HG02870 (cell line): ENCODE measurements around the gene SSX2IP.

Experiments
- ATAC-seq: cut with Tn5 transposase; IDR thresholded peaks from one replicate; pipeline ENCODE4 v1.9.1; 2021; ENCODE audit warnings: mild to moderate bottlenecking, moderate library complexity; ENCODE audit not compliant: unreplicated experiment

SSX2IP gene

DNA sequence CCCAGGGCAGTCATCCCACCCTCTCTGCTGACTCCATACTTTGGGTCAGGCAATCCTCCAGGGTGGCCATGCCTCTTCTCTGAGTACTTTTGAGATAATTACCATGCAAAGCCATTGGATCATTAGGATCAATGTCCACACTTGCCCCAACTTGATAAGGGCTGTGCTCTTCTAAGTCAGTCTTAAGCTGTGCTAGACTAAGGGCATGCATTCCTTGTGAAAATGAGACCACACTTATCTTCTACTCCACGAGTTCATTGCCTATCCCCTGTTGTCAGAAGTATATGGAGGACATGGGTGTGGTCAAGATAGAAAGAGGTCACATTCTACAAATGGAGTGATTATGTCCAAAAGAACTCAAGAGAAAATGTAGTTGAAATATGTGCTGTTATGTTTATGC lies 18.9 kb upstream of the SSX2IP start:
- ATAC-seq = no peak

DNA sequence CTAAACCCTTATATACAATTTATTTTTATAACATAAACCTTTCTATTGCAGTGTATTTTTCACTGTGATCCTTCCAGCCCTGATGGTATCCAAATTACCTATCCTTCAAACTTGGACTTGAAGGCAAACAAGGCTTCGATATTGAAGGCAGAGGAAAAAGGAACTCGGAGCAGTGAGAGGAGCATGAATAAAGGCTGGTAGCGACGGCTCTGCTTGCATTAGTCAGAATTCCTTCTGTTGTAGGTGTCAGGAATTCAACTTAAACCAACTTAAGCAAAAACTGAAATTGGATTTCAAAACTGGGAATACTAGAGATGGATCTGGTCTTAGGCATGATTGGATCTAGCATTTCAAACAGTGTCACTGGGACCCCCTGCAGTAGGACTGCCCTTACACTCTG lies 17.8 kb upstream of the SSX2IP start:
- ATAC-seq = no peak

DNA sequence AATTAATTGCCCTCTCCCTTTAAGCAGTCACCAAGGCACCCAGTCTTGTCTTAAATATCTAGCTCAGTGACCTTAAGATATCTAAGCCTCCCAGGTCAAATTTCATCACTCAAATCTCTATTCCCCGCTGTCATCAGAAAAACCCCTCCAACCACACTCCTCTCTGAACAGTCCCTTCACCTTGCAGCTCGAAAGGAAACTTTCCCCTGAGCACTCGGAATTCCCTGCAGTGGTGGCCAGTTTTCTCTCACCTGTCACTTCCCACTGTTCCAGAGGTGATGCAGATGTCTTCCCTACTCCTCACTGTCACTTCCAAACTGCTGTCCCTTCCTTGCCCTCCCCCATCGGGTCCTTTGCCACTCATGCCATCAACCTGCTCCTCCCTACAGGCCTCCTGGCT lies 15.3 kb upstream of the SSX2IP start:
- no peak for ATAC-seq

DNA sequence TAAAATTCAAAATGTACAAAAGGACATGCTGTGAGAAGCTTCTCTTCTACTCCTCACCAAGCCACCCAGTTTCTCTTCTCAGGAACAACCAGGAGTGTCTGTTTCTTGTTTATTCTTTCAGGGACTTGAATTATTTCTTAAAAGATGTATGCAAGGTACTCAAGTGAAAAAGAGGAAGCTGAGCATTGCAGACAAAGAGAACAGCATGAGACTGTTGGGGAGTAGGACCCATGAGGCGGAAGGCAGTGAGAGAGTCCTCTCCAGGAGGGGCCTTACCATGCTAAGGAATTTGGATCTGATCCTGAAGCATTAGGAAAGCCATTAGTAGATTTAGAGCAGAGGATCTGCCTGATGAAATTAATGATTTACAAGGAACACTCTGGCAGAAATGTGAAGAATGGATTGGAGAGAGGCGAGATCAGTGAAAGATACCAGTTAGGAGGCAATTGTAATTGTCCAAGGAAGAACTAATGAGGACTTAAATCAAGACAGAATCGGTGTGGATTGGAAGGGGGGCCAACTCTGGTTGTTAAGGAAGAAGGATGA lies 14.7 kb upstream of the SSX2IP start:
- ATAC-seq = peak; percentile 47

DNA sequence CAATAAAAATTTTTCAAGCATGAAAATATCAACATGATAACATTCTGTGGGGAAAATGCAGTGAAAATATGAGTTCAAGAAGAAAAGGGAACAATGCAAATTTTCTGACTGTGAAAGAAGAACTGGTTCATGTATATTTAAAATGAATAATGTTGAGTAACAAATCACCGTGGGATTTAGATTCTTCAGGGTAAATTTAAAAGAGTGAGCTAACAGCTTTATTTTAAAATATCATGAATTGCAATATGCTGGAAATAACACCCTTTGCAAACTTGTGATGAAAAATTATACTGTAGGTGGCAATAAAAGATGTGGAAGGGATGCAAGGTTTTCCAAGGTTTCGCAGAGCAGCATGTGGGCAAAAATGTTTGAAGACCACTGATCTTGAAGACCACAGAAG lies 13.2 kb upstream of the SSX2IP start:
- ATAC-seq = no peak

DNA sequence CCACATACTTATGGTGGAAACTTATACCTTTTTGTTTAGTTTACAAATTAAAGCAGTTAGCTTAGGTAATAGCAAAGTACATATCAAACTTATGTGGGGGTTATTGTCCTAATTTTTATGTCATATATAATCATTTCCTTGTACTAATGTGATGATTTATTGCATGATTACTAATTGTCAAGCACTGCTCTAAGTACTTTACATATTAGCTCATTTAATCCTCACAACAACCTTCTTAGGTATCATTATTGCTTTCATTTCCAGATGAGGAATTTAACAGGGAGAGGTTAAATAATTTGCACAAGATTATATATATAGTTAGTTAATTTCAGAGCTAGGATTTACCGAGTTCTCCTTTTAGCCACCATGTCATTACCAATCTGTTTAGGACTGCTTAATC lies 11.9 kb upstream of the SSX2IP start:
- no peak for ATAC-seq

DNA sequence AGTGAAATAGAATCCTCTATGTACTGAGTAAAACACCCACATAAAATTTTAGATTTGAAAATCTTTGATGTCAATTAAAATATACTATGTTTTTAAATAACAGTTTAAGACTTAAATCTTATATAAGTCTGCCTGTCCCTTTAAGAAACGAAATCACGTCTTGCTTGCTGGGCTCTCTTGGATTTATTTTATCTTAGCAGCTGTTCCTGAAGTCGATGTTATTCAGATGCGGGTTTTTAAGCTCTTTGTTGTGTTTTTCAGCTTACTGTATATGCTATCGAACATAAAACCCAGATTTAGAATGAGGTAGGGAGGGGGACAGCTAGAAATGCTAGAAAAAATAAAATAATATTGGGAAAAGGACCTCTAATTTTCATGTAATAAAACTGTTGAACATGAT lies 11.1 kb upstream of the SSX2IP start:
- ATAC-seq = no peak

DNA sequence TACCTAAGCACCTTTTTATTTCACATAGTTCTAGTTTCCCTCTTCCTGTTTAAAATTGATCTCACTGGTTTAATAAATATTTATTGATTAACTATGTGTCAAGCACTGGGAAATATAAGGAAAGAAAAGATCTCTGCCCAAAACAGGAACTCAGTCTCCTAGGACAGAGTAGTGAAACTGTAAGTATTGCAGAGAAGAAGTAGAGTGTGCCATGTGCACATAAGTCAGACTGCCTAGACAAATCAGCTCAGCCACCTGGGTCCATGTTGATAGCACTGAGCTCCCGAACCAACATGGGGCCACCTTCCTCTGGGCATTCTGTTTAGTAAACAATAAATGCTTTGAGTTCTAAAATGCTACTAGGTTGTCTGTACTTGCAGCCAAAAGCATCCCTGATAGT lies 9.8 kb upstream of the SSX2IP start:
- no peak for ATAC-seq

DNA sequence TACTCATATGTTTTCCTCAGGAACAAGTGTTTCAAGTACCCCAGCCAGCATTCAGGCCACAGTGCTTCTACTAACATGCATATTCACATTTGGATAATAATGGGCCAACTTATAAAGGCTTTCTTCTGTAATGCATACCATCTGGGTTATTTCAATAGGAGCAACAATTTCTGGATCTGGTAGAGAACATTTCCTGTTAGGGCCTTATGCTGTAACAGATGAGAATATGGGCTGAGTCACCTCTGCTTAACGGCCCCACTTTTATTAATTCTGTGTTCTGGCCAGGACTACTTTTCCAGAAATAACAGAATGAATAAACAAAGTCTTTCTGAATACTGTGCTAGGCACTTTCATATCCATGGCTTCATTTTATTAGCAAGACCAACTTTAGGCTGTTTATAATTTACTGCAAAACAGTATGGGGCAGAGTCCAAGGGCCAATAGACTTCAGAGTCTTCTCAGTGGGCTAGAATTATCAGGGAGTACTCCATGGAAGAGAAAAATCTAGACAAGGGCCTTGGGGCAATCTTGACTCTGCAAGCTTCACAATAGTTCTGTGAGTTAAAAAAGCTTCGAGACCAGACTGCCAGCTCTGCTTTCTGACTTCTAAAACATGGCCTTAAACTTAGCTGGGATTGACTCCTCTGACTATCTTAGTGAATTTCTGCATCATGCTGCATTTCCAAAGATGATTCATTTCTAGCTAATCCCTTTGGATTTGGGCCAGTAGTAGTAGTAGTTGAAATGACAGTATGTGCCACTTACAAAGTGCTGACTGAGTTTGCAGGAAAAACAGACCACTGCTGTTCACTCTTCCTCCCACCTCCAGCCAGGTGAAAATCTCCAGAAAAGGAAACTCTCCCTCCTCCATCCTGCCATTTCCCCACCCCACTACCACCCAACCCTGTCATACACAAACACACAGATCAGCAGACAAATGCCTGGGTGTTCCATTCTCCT lies 8.2 kb upstream of the SSX2IP start:
- ATAC-seq = no peak

DNA sequence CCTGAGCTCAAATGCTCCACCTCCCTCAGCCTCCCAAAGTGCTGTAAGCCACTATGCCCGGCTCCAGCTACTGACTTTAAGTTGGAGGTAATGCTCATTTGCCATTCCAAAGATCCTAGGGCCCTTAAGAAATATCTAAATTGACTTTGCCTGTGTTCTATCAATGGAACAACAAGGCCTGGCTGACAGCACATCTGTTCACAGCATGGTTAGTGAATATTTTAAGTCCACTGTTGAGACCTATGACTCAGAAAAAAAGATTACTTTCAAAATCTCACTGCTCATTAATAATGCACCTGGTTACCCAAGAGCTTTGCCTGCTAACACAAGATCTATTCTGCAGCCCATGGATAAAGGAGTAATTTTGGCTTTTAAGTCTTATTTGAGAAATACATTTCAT lies 3.5 kb upstream of the SSX2IP start:
- no peak for ATAC-seq

DNA sequence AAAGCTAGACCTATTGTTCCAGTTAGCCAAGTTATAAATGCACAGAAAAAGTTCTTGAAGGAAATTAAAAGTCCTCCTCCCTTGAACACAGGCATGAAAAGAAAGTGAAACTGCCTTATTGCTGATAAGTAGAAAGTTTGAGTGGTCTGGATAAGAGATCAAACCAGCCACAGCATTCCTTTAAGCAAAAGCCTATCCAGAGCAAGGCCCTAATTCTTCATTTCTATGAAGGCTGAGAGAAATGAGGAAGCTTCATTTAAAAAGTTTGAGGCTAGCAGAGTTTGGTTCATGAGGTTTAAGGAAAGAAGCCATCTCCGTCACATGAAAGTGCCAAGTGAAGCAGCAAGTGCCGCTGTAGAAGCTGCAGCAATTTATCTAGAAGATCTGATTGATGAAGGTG lies 2.7 kb upstream of the SSX2IP start:
- no peak for ATAC-seq

DNA sequence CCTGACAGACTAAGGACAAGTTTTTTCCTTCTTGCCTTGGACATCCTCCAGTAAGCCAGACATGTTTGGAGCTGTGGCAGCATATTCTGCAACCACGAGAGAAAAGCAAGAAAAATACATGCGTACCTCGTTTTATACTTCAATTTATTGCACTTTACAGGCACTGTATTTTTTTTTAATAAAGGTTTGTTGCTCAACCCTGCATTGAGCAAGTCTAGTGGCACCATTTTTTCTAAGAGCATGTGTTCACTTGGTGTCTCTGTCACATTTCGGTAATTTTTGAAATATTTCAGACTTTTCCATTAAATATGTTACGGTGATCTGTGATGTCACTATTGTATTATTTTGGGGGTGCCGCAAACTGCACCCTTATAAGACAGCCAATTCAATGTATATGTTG lies 2.1 kb upstream of the SSX2IP start:
- no peak for ATAC-seq

DNA sequence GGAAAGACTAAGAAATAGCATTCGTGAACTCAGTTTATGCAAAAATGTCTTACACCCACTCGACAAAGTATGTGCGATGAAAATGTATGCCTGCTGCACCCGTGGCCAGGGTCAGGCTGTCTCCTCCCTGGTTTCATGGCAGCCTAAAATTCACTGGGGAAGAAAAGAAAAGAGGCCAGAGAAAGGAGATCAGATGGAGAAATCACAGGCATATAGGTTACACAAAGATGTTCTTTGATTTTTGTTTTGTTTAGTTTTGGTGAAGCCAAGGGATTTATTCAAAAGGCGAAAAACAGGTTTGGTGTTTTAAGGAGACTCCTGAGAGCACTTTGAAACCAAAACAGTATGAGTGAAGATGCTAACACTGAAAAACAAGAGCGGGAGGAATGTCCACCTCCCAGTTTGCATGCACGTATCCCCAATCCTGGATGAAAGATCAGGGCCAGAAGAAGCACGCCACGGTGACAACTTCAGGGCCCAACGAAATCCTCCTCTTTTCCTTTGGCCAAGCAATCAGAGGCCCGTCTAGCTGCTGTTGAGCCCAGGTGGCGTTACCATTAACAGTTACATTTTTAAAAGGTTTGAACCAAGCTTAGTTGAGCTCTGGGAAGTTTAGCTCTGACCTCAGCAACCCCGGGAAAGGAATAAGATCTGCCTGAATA lies 992 bp upstream of the SSX2IP start:
- no peak for ATAC-seq

DNA sequence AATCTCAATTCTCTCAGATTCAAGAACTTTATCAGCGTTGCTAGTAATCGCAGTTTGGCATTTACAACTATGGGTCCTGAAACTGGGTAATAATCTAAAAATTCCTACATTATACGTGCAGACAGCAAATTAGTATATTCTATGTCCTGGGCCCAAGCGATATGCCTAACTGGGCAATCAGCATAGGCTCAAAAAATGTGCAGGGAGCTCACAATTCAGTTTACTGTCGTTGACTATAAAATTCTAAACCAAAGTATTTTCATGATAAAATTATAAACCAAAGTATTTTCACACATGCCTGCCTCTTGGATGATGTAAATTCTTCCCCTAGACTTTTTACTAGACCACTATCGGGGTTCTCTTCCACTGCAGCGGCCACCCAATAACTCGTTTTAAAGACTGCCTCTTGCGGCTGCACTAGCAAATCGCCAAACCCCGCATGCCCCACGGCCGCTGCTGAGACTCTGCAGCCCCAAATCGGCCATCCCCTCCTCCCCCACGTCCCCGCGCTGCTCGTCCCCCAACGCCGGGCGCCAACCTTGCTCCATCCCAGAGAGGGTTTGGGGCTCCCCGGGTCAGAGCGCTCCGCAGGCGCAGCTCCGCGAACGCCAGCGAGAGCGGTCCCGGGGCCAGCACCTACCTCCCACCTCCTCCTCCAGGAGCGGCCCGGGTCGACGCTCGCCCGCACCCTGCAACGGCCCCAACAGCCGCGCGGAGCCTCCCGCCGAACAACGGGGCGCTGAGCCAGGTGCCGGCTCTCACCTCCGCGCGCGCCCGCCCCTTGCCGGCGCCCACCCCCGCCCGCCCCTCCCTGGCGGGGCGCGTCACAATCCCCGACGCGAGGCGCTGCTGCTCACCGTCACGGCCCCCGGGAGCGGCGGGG lies 506 bp downstream of the SSX2IP start:
- ATAC-seq = no peak

DNA sequence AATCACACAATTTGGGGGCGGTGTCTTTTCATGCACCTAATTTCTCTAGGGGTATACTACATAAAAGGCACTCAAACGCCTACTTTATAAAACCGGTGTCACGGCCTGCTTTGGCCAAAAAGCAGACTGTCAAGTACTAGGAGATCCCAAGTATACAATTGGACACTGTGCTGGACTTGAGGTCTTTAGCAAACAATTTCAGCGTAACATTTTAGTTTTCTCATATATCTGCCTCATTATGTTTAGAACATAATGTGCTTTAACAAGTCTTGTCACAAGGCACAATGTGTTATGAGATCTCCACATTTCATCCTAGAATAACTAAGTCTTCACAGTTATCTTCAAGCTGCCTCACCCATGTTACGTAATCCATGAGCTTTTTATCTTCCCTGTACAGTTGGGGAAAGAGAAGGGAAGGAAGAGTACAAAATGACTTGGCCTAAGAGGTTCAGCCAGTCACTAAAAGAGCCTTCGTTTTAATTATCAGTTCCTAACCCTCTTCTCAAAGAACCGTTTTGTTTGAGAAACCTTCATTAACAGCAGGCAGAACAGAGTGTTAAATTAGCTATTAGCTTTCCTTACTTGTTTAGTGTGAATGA lies 1.7 kb downstream of the SSX2IP start:
- ATAC-seq = no peak

DNA sequence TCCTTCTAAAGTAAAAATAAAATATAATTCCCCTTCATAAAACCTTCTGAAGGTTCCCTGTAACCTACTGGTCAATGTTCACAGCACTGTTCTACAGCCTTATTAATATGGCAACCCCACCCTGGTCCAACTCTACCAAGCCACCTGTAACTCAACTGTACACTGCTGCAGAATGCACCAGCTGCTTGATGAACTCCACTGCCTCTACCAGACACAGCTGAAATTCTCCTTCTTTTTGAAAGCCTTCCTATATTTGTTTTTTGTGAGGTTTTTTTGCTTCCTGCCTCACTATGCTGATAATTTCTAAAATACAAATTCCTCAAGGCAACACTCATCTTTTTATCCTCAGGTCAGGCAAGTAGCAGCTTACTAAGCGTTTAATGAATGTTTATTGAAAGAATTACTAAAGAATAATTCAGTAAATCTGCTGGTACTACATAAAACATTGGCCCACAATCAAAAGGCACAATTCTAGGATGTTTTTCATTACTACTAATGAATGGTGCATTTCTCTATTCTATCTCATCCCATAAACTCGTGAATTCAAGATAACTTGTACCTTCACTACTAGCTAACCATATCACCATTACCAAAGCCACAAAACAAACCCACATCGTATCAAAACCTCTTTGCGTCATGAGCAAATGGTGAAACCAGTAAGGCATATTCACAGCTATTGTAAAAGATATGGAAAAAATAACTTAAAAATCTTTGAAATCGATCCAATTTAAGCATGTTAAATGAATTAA lies 2.4 kb downstream of the SSX2IP start:
- ATAC-seq = no peak

DNA sequence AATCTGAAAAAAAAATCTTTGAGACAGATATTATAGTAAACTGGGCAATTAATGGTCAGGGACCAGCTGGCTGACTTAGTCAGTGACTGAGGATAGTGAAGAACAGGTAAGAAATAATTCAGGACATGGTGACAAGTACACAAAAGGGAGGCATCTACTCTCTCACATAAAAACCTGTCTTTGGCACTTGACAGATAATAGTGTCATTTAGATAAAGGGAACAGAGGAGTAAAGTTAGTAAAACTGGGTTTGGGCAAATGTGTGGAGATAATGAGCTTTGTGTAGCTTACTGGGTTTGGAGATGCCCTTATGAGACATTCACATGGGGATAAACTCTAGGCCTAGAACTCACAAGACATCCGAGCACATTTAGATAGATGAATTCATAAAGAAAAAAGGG lies 4.0 kb downstream of the SSX2IP start:
- no peak for ATAC-seq

DNA sequence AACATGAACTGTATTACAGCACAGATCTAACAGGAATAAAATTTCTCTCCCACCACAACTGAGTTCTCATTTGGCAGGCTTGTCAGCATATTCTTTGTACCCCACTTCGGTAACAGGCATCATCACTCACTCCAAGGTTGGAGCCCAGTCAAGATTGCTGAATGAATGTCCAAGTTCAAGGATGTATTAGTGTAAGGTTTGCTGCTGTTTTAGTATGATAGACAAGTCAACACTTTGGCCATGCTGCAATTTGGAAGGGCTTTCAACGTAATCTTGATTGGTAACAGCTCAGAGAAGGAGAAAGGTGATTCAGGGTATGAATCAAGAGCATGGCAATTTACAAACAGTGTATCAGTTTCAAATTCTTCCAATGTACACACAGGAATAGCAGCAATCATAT lies 6.8 kb downstream of the SSX2IP start:
- ATAC-seq = no peak

DNA sequence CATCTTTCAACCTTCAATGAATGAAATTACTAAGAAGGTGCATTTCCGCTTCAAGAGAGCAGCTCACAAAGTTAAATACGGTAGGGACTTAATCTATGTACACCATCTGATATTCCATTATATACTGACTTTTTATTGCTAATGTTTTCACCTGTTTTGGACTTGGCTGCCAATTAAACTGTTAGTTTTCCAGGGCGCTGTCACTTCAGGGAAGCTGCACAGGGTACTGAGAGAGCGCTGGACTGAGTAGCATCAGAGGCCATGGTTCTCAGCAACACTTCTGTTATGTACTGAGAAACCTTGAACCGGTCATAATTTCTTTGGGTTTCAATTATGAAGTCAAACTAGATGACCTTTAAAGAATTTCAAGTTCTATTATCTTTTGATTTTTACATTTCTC lies 8.2 kb downstream of the SSX2IP start:
- ATAC-seq = no peak
